GM10248 (cell line): ENCODE measurements around the gene IQSEC1.

Source experiments
- CTCF ChIA-PET: fragments of 300-600 bp; sonication (Branson Sonifier 250); formaldehyde crosslinking; extraction: SDS; loops from one replicate; lab custom pipeline; 2021; ENCODE audit warnings: antibody characterized with exemption; lab: Yijun Ruan, JAX
- POLR2A ChIA-PET: fragments of 350-650 bp; sonication (Branson Sonifier 250); formaldehyde crosslinking; extraction: SDS; loops from one replicate; lab custom pipeline; 2020; ENCODE audit warnings: antibody characterized with exemption; lab: Yijun Ruan, JAX
- DNase-seq: peaks from one replicate; pipeline ENCODE4 v3.0.0; 2012; ENCODE audit errors: extremely low spot score
- TF ChIP-seq, protein P1 (sequence below): IDR thresholded peaks from 2 replicates; pipeline ENCODE4 v1.5.1; 2012; ENCODE audit warnings: mild to moderate bottlenecking, low read depth; ENCODE audit errors: extremely low read depth, missing control alignments, control extremely low read depth

IQSEC1 gene

DNA sequence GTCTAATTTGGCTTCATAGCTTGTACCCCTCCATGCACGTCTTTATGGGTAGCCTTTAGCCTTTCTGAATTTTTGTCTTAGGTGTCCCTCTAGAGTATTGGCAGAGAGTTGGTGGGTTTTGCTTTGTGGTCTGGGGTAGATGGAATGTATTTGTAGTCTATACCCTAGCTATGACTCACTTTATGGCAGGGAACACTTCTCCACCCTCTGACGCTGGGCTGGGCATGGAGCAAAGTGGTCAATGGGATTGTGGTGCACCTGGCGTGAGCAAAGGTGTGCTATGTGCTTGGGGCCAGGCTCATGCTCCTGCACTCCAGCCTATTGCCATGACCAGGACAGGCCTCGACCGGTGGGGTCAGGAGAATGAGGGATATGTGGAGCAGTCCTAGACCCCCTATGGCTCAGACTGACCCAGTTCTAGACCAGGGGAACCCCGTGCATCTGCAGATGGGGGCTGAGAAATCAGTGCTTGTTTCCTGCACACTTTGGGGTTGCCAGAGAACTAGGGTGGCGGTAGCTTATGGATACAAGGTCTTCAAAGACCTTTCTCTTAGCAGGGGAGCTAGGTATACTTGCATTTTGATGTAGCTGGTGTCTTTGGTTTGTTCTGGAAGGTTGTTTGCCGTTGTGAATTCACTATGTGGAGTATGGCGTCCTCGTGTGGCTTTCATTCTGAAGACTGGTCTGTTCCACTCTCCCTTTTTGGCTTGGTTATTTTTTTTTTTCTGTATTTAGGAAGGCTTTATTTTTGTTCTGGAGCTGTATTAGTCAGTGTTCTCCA lies 182.4 kb downstream of the IQSEC1 start:
- ChIA-PET POLR2A (interaction anchor here (0.6 kb wide), 1 partner anchor 22 kb away, joined by 4 read pairs; no protein-coding TSS in a partner anchor), CTCF (interaction anchor here (1.1 to 6.0 kb wide), 28 partner anchors 7 to 756 kb away, joined by 3 to 64 read pairs (median 6); partner anchors contain the start of genes CAND2 and RPL32)
- TF ChIP-seq, protein P1, sequence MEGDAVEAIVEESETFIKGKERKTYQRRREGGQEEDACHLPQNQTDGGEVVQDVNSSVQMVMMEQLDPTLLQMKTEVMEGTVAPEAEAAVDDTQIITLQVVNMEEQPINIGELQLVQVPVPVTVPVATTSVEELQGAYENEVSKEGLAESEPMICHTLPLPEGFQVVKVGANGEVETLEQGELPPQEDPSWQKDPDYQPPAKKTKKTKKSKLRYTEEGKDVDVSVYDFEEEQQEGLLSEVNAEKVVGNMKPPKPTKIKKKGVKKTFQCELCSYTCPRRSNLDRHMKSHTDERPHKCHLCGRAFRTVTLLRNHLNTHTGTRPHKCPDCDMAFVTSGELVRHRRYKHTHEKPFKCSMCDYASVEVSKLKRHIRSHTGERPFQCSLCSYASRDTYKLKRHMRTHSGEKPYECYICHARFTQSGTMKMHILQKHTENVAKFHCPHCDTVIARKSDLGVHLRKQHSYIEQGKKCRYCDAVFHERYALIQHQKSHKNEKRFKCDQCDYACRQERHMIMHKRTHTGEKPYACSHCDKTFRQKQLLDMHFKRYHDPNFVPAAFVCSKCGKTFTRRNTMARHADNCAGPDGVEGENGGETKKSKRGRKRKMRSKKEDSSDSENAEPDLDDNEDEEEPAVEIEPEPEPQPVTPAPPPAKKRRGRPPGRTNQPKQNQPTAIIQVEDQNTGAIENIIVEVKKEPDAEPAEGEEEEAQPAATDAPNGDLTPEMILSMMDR = no peak
- DNase-seq = no peak

DNA sequence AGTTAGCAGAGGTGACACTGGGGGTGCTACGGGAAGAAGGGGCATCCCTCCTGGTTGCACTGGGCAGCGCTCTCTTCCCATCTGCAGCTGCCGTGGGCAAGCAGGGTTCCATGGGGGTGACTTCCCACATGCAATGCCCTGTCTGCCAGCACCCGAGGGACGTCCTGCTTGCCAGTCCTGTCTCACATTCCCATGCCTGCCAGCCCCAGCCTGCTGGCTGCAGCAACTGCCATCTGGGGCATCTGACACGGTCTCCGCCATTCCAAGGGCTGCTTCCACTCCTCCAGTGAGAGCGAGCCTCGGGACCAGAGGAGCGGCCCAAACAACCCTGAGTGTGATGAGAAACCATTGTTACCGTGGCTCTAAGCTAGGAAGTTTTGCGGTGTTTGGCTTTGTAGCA lies 186.5 kb downstream of the IQSEC1 start:
- TF ChIP-seq, protein P1 = no peak
- no peak for DNase-seq
- ChIA-PET POLR2A (no interaction called here), CTCF (interaction anchor here (0.7 to 4.8 kb wide), 12 partner anchors 9 to 99 kb away, joined by 3 to 31 read pairs (median 4); no protein-coding TSS in a partner anchor)

DNA sequence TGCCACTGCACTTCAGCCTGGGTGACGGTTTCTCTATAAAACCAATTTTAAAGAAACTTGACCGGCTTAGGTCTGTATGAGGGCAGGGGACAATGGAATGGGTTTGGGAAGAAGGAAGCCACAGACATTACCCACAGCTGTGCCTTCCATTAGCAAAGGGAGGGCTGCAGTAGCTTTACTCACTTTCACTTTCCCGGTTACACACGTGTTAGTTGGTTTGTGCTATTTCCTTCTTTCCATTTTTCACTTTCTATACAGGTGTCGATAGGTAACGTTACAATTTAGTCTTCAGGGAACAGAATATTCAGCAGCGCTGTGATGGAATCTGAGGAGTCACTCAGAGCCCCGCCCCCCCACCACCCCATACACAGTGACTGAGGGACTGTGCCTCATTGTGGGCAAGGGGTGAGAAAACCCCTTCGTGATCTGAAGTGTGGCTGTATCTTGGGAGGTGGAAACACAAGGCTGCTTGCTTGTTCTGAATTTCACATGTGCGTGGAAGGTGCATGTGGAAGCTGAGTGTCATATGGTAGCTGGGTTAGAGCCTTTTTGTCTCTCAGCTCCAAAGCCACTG lies 187.0 kb downstream of the IQSEC1 start:
- DNase-seq = peak; percentile 55
- TF ChIP-seq, protein P1 = no peak
- CTCF ChIA-PET = interaction anchor here (0.7 to 4.8 kb wide), 6 partner anchors 9 to 99 kb away, joined by 3 to 31 read pairs (median 4); no protein-coding TSS in a partner anchor
- POLR2A ChIA-PET = no interaction called here

DNA sequence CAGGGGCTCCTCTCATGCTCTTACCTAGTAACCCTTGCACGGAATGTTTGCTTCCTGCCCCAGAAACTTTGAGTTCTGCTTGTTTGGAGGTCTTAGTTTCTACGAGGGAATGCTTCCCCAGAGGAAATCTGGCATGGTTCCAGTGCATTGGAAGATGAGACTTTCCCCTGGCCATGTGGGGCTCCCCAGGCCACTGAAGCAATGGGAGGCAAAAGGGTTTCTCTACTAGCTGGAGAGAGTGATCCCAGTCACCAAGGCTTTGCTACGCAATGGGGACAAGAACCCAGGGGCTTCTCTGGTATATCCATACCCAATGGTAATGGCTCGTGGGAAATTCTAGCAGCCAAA lies 187.7 kb downstream of the IQSEC1 start:
- no peak for DNase-seq
- TF ChIP-seq, protein P1 = no peak
- POLR2A ChIA-PET = no interaction called here
- CTCF ChIA-PET = interaction anchor here (0.8 to 4.8 kb wide), 4 partner anchors 16 to 110 kb away, joined by 3 to 31 read pairs (median 4); no protein-coding TSS in a partner anchor

DNA sequence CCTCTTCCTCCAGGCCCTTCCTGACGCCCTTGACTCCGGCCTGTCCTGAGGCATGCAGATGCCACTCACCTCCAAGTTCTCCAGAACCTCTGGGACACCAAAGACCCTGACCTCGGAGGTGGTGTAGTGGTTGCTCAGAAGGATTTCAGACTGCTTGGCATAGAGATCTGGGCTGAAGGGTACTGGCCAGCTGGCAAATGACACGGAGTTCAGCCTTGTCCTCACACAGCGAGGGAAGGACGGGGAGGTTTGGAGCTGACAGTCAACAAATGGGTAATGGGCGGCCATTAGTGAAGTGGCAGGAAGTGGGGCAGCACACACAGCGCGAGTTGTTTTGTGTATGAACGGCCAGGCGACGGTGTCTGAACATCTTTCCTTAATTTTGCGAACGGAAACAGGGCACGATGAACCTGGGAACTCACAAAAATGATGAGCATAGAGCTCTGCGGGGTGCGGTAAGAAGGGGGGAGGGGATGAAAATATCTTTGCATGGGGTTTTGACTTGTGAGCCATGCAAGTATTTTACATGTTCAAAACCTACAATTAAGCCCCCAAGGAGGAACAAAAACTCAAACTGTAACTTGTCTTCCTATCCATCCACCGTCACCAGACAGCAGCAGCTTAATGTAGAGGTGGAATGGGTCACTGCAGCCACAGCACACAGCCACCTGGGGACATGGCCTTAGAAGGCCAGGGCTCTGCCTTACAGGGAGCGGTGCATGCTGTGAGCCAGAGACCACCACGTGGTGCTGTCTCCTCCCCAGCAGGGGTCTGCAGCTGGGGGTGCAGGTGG lies 188.2 kb downstream of the IQSEC1 start:
- ChIA-PET CTCF (interaction anchor here (0.8 to 4.8 kb wide), 3 partner anchors 15 to 110 kb away, joined by 3 to 31 read pairs (median 4); no protein-coding TSS in a partner anchor), POLR2A (no interaction called here)
- DNase-seq = peak; percentile 48
- TF ChIP-seq, protein P1 = no peak

DNA sequence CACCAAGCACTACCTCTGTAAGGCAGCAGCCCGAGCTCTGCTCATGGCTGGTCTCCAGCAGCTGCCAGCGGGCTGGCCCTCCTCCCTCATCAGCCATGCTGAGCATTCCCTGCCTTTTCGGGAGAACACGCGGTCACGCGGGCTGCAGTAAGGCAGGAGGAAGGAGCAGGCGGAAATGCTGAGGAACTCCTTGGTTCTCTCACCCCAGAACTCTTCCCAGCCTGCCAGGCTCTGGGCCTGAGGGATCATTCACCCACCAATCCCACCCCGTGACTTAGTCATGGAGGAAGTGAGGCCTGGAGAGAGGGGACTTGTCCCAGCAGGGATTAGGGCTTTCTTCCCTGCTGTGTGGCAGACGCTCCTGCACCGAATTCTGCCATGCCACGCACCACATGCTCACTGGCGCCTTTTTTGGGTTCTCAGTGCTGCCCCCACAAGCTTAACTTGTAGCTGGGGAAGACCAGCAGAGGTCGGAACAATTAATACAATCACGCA lies 189.0 kb downstream of the IQSEC1 start:
- POLR2A ChIA-PET = no interaction called here
- DNase-seq = no peak
- TF ChIP-seq, protein P1 = no peak
- CTCF ChIA-PET = interaction anchor here (2.2 to 4.8 kb wide), 2 partner anchors 8 to 15 kb away, joined by 10 to 31 read pairs; no protein-coding TSS in a partner anchor
